Right atrium auricular region (tissue), 2 donors: Measurements from ENCODE around the gene C2CD3. TPM values are rescaled to one million over a fixed set of nuclear protein-coding genes. Genes with fewer than 3 reads are reported as not detected.

Experiments
- DNase-seq: peaks from one replicate; pipeline ENCODE4 v3.0.0-alpha.2; 2019; ENCODE audit warnings: low spot score
- H3K27ac ChIP-seq, 2 donors: fragments of 200-600 bp; sonication (generic); 1 replicate in 1 of 2; 2 replicates in 1 of 2; pipeline ENCODE4 v1.5.1; 2016 to 2019
- H3K27me3 ChIP-seq, 2 donors: fragments of 200-600 bp; sonication (generic); one replicate each; pipeline versions ENCODE4 v1.5.1 to v1.6.0; 2017 to 2019
- H3K36me3 ChIP-seq: fragments of 200-600 bp; sonication (generic); one replicate; pipeline ENCODE4 v1.5.1; 2016
- H3K4me1 ChIP-seq, 2 donors: fragments of 200-600 bp; sonication (generic); one replicate each; pipeline versions ENCODE4 v1.5.1 to v1.6.0; 2017 to 2019
- H3K4me3 ChIP-seq, 2 donors: fragments of 200-600 bp; sonication (generic); 1 replicate in 1 of 2; 2 replicates in 1 of 2; pipeline ENCODE4 v1.5.1; 2017 to 2019; ENCODE audit warnings: mild to moderate bottlenecking in 1 of 2, moderate library complexity in 1 of 2
- H3K9me3 ChIP-seq, 2 donors: fragments of 200-600 bp; sonication (generic); one replicate each; pipeline ENCODE4 v1.5.1; 2019
- total RNA-seq, 2 donors: library from RNA; depleted of rRNA; stranded (reverse); fragments of >200 nt; gene quantifications; one replicate each; pipeline ENCODE4 v1.1.0, GENCODE V29; 2016
- TF ChIP-seq, protein P1 (sequence below), 2 donors: fragments of 200-600 bp; sonication (generic); IDR thresholded peaks; one replicate each; pipeline ENCODE4 v1.5.1; 2019; ENCODE audit warnings: antibody characterized with exemption in 2 of 2

C2CD3 gene
- total RNA-seq, 2 donors from 2014 or later = 15.0 to 15.4 TPM

DNA sequence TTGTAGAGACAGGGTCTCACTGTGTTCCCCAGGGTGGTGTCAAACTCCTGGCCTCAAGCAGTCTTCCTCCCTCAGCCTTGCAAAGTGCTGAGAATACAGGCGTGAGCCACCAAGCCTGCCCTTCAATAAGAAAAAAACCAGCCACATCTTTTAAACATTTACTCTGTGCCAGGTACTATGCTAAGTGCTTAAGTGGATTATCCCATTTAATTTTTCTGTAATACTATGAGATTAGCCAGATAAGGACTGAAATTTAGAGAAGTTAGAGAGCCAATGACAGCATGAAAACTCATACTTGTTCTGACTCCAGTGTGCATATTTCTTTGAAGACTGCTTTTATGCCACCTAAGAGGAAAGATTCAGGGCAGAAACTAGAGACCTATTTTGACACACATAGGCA, 35.9 kb upstream of the C2CD3 start:
- no peak overlapping the region for H3K27ac ChIP-seq
- no peaks in the 10 kb centered on the region for H3K4me1 ChIP-seq
- no peak for DNase-seq
- no peaks in the 10 kb centered on the region for H3K27me3 ChIP-seq
- H3K36me3 ChIP-seq = peaks cover 19% of the 10 kb centered on the region
- TF ChIP-seq, protein P1, sequence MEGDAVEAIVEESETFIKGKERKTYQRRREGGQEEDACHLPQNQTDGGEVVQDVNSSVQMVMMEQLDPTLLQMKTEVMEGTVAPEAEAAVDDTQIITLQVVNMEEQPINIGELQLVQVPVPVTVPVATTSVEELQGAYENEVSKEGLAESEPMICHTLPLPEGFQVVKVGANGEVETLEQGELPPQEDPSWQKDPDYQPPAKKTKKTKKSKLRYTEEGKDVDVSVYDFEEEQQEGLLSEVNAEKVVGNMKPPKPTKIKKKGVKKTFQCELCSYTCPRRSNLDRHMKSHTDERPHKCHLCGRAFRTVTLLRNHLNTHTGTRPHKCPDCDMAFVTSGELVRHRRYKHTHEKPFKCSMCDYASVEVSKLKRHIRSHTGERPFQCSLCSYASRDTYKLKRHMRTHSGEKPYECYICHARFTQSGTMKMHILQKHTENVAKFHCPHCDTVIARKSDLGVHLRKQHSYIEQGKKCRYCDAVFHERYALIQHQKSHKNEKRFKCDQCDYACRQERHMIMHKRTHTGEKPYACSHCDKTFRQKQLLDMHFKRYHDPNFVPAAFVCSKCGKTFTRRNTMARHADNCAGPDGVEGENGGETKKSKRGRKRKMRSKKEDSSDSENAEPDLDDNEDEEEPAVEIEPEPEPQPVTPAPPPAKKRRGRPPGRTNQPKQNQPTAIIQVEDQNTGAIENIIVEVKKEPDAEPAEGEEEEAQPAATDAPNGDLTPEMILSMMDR (IDR thresholded peaks at IDR 0.05) = no peak
- H3K9me3 ChIP-seq = no peaks in the 10 kb centered on the region
- H3K4me3 ChIP-seq = no peak overlapping the region

DNA sequence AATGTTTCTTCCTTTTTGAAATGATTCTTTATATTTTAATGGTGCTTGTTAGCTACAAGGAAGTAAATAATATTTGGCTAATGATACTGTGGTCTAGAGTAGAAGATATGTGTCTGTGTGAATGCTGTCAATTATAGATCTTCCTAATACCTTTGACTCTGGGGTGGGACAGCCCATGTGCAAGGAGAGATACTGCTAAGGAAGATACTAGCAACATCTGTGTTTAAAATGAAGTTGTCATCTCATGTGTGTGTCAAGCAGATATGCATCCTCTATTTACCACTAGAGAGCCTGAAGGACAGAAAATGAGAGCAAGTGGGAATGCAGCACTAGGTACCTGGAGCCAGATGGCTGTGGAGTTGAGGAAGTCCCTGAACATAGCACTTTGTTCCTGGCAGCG, 34.4 kb upstream of the C2CD3 start:
- no peaks in the 10 kb centered on the region for H3K9me3 ChIP-seq

DNA sequence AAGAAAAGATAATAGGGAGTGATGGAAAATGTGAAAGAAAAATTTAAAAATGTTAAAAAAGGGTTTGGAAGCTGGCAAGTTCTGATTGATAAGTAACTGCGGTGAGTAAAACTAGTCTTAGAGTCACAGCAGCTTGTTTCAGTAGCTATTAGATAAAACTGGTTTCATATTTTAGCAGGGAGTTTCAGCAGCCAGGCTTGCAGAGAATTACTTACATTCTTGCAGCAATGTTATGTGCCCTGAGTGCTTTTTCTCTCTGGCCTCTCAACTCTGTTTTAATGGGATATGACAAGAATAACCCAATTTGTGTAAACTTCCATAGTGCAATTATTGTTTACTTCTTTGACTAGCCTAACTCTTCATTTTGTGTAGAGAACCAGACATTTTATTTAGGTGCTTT, 33.9 kb upstream of the C2CD3 start:
- Histone ChIP-seq H3K4me3 (no peak overlapping the region), H3K36me3 (peaks cover 13% of the 10 kb centered on the region)

More for the DNA sequence above, 34.4 kb upstream of the C2CD3 start:
- Histone ChIP-seq H3K27ac (no peak overlapping the region), H3K4me1 (no peaks in the 10 kb centered on the region), H3K4me3 (no peak overlapping the region), H3K36me3 (peaks cover 18% of the 10 kb centered on the region), H3K27me3 (no peaks in the 10 kb centered on the region)
- TF ChIP-seq, protein P1 (IDR thresholded peaks at IDR 0.05) = no peak
- DNase-seq = no peak

DNA sequence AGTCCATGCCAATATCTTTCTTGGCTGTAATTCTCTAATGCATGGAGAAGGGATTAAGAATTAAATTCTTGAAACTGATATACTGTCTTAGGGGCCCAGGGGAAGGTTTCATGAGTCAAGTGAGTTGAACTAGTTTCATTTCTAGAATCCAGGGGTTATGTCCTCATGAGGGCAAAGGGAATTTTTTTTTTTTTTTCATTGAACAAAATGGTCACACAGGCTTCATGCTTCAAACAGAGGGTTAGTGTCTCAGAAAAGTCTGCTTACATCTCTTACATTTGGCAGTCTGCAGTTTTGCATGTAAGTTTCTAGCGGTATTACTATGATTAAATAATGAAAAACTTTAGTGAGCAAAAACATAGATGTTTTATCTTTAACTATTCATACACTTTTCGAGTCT, 33.2 kb upstream of the C2CD3 start:
- no peak overlapping the region for H3K4me3 ChIP-seq
- peaks cover 6% of the 10 kb centered on the region for H3K36me3 ChIP-seq
- TF ChIP-seq, protein P1 (IDR thresholded peaks at IDR 0.05) = no peak
- no peaks in the 10 kb centered on the region for H3K27me3 ChIP-seq
- H3K9me3 ChIP-seq = no peaks in the 10 kb centered on the region
- no peak overlapping the region for H3K27ac ChIP-seq
- no peak for DNase-seq
- H3K4me1 ChIP-seq = no peaks in the 10 kb centered on the region

More for the DNA sequence above, 33.9 kb upstream of the C2CD3 start:
- H3K9me3 ChIP-seq = no peaks in the 10 kb centered on the region
- TF ChIP-seq, protein P1 (IDR thresholded peaks at IDR 0.05) = no peak
- H3K27ac ChIP-seq = no peak overlapping the region
- DNase-seq = no peak
- no peaks in the 10 kb centered on the region for H3K4me1 ChIP-seq
- no peaks in the 10 kb centered on the region for H3K27me3 ChIP-seq

DNA sequence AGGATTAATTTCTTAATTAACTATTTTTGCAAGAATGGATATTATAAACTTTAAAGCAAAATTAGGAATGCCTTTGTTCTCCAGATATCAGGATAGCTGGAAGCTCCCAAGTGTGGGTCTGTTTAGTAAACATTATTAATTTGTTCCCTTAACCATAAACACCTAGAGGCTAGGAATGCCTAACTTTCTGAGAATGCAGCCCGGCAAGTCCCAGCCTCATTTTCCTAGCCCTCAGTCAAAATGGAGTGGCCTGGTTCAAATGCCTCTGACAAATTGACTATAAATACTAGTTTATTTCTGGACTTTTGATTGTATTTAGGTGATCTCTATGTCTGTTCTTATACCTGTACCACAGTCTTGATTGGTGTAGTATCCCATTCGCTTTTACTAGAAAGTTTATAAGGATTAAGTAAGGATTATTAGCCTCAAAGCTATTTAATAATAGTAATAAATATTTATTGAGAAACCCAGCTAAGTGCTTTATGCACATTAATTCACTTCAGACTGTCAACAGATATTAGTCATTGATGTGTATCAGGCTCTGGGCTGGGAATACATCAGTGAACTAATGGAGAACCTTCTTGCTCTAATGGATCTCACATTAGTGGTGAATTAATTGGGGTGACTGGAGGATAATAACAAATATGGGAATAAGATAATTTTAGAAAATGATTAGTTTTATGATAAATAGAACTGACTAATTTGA, 26.1 kb upstream of the C2CD3 start:
- no peak overlapping the region for H3K27ac ChIP-seq
- TF ChIP-seq, protein P1 (IDR thresholded peaks at IDR 0.05) = no peak
- no peak overlapping the region for H3K4me3 ChIP-seq
- H3K4me1 ChIP-seq = no peaks in the 10 kb centered on the region
- no peaks in the 10 kb centered on the region for H3K36me3 ChIP-seq
- DNase-seq = no peak
- peaks cover 0 to 5% of the 10 kb centered on the region in 2 donors for H3K9me3 ChIP-seq
- H3K27me3 ChIP-seq = no peaks in the 10 kb centered on the region

DNA sequence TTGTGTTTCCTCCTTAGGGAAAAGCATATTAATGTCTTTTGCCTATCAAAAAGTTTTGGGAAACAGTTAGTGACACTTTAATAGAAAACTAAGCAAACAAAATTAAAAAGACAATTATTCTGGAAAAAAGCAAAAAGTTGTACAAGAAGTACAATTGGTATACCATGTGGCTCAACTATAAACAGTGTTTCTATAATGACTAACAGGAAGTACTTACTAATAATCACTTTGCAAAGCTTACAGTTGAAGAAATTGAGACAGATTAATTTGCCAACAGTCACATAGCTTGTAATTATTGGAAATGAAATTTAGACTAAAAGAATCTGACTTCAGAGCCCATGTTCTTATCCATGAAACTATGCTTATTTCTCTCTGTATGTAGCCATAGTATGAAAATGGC, 25.0 kb upstream of the C2CD3 start:
- Histone ChIP-seq H3K36me3 (peaks cover 7% of the 10 kb centered on the region), H3K27ac (no peak overlapping the region), H3K4me3 (no peak overlapping the region), H3K4me1 (no peaks in the 10 kb centered on the region), H3K9me3 (peaks cover 0 to 8% of the 10 kb centered on the region in 2 donors), H3K27me3 (no peaks in the 10 kb centered on the region)
- DNase-seq = no peak
- TF ChIP-seq, protein P1 (IDR thresholded peaks at IDR 0.05) = no peak
